ENCODE data around the gene YRDC. TPM values are rescaled to one million over a fixed set of nuclear protein-coding genes. Genes with fewer than 3 reads are reported as not detected.

YRDC gene
- total and polyA plus RNA-seq, 9 of the 15 experiments (the other 6 are each of a cell fraction or from before 2014, with no cell fraction given): 11.1 to 58.5 (median 49.8) TPM

DNA sequence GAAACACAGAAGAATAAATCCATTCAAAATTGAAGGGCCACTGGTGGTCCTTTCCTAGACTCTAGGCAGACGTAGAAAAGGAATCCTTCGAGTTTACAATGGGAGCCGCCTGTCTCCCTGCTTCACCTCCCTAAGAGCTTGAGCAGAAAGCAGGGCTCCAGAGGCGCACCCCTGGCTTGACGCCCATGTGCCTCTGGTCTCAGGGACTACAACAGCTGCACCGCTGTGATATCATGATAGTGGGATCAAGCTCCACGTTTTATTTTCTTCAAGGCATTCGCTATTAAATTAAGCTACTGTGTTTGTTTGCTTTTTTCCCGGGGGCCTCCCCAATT is 821 bp downstream of the YRDC start (continued):
- TF ChIP-seq, protein P1, sequence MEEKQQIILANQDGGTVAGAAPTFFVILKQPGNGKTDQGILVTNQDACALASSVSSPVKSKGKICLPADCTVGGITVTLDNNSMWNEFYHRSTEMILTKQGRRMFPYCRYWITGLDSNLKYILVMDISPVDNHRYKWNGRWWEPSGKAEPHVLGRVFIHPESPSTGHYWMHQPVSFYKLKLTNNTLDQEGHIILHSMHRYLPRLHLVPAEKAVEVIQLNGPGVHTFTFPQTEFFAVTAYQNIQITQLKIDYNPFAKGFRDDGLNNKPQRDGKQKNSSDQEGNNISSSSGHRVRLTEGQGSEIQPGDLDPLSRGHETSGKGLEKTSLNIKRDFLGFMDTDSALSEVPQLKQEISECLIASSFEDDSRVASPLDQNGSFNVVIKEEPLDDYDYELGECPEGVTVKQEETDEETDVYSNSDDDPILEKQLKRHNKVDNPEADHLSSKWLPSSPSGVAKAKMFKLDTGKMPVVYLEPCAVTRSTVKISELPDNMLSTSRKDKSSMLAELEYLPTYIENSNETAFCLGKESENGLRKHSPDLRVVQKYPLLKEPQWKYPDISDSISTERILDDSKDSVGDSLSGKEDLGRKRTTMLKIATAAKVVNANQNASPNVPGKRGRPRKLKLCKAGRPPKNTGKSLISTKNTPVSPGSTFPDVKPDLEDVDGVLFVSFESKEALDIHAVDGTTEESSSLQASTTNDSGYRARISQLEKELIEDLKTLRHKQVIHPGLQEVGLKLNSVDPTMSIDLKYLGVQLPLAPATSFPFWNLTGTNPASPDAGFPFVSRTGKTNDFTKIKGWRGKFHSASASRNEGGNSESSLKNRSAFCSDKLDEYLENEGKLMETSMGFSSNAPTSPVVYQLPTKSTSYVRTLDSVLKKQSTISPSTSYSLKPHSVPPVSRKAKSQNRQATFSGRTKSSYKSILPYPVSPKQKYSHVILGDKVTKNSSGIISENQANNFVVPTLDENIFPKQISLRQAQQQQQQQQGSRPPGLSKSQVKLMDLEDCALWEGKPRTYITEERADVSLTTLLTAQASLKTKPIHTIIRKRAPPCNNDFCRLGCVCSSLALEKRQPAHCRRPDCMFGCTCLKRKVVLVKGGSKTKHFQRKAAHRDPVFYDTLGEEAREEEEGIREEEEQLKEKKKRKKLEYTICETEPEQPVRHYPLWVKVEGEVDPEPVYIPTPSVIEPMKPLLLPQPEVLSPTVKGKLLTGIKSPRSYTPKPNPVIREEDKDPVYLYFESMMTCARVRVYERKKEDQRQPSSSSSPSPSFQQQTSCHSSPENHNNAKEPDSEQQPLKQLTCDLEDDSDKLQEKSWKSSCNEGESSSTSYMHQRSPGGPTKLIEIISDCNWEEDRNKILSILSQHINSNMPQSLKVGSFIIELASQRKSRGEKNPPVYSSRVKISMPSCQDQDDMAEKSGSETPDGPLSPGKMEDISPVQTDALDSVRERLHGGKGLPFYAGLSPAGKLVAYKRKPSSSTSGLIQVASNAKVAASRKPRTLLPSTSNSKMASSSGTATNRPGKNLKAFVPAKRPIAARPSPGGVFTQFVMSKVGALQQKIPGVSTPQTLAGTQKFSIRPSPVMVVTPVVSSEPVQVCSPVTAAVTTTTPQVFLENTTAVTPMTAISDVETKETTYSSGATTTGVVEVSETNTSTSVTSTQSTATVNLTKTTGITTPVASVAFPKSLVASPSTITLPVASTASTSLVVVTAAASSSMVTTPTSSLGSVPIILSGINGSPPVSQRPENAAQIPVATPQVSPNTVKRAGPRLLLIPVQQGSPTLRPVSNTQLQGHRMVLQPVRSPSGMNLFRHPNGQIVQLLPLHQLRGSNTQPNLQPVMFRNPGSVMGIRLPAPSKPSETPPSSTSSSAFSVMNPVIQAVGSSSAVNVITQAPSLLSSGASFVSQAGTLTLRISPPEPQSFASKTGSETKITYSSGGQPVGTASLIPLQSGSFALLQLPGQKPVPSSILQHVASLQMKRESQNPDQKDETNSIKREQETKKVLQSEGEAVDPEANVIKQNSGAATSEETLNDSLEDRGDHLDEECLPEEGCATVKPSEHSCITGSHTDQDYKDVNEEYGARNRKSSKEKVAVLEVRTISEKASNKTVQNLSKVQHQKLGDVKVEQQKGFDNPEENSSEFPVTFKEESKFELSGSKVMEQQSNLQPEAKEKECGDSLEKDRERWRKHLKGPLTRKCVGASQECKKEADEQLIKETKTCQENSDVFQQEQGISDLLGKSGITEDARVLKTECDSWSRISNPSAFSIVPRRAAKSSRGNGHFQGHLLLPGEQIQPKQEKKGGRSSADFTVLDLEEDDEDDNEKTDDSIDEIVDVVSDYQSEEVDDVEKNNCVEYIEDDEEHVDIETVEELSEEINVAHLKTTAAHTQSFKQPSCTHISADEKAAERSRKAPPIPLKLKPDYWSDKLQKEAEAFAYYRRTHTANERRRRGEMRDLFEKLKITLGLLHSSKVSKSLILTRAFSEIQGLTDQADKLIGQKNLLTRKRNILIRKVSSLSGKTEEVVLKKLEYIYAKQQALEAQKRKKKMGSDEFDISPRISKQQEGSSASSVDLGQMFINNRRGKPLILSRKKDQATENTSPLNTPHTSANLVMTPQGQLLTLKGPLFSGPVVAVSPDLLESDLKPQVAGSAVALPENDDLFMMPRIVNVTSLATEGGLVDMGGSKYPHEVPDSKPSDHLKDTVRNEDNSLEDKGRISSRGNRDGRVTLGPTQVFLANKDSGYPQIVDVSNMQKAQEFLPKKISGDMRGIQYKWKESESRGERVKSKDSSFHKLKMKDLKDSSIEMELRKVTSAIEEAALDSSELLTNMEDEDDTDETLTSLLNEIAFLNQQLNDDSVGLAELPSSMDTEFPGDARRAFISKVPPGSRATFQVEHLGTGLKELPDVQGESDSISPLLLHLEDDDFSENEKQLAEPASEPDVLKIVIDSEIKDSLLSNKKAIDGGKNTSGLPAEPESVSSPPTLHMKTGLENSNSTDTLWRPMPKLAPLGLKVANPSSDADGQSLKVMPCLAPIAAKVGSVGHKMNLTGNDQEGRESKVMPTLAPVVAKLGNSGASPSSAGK (IDR thresholded peaks at IDR 0.05): no peak
- TF ChIP-seq PYGO2 (tag; IDR thresholded peaks at IDR 0.05): no peak
